Islet precursor cell (in vitro differentiated cells): Measurements from ENCODE around the gene PRSS56.

Source experiments
- DNase-seq: peaks from one replicate; pipeline ENCODE4 v3.0.0-alpha.2; 2018

Gene PRSS56

GRCh38 chr2:232486558-232487384 is 33.4 kb upstream of the PRSS56 start:
- no peak for DNase-seq

- no peak for DNase-seq
Measured at GRCh38 chr2:232487385-232488096, 32.6 kb upstream of the PRSS56 start, which contains the start of gene ECEL1. Gene ECEL1, minus strand, starts transcription at chr2:232487834. Its CDS starts 1,181 bp downstream, at chr2:232486653.

GRCh38 chr2:232488097-232488711 is 32.0 kb upstream of the PRSS56 start:
- no peak for DNase-seq

GRCh38 chr2:232488721-232489300 is 31.4 kb upstream of the PRSS56 start:
- DNase-seq: no peak

GRCh38 chr2:232489516-232490220 is 30.5 kb upstream of the PRSS56 start:
- no peak for DNase-seq

GRCh38 chr2:232490221-232491138 is 29.7 kb upstream of the PRSS56 start:
- no peak for DNase-seq

- DNase-seq: no peak
Measured at GRCh38 chr2:232491139-232491780, 28.9 kb upstream of the PRSS56 start.

- DNase-seq: no peak
Measured at GRCh38 chr2:232492236-232492848, 27.8 kb upstream of the PRSS56 start.

GRCh38 chr2:232492963-232493700 is 27.1 kb upstream of the PRSS56 start:
- no peak for DNase-seq

- no peak for DNase-seq
Measured at GRCh38 chr2:232493701-232494474, 26.3 kb upstream of the PRSS56 start.

GRCh38 chr2:232494542-232494941 is 25.6 kb upstream of the PRSS56 start:
- DNase-seq: no peak

- no peak for DNase-seq
Measured at GRCh38 chr2:232495292-232495691, 24.9 kb upstream of the PRSS56 start.

- DNase-seq: no peak
Measured at GRCh38 chr2:232496501-232497270, 23.5 kb upstream of the PRSS56 start.

GRCh38 chr2:232497348-232497747 is 22.8 kb upstream of the PRSS56 start:
- DNase-seq: no peak

- no peak for DNase-seq
Measured at GRCh38 chr2:232498452-232498851, 21.7 kb upstream of the PRSS56 start.

GRCh38 chr2:232501331-232501771 is 18.8 kb upstream of the PRSS56 start:
- no peak for DNase-seq

- no peak for DNase-seq
Measured at GRCh38 chr2:232501794-232502390, 18.3 kb upstream of the PRSS56 start.

GRCh38 chr2:232502511-232502910 is 17.7 kb upstream of the PRSS56 start:
- DNase-seq: no peak
